ENCODE results near the gene TXNRD1.
A peak's percentile ranks its signal among the peaks of the same experiment; 100 is the strongest.
"Not testable (repeated sequence)": the region's sequence is repeated elsewhere in the genome, so short reads cannot be mapped to it uniquely, and the experiment has no call there.

Gene TXNRD1

DNA sequence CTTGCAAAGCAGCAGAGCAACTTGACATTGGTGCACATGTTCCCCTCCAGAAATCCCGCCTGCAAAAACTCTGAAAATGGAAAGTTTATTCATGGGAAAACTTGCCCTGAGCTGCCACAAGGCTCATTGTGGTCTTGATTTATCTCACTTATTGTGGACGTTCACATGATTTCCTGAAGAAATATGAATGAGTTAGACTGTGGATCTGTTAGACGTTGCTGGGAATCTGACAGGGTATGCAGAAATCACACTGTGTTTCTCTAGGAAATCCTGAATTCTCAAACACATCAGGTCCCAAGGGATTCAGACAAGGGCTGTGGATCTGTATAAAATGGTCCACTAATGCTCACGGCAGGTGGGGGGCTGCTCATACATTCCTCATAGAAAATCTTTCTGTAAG lies 160.2 kb downstream of the TXNRD1 start:
- no peak for DNase-seq

DNA sequence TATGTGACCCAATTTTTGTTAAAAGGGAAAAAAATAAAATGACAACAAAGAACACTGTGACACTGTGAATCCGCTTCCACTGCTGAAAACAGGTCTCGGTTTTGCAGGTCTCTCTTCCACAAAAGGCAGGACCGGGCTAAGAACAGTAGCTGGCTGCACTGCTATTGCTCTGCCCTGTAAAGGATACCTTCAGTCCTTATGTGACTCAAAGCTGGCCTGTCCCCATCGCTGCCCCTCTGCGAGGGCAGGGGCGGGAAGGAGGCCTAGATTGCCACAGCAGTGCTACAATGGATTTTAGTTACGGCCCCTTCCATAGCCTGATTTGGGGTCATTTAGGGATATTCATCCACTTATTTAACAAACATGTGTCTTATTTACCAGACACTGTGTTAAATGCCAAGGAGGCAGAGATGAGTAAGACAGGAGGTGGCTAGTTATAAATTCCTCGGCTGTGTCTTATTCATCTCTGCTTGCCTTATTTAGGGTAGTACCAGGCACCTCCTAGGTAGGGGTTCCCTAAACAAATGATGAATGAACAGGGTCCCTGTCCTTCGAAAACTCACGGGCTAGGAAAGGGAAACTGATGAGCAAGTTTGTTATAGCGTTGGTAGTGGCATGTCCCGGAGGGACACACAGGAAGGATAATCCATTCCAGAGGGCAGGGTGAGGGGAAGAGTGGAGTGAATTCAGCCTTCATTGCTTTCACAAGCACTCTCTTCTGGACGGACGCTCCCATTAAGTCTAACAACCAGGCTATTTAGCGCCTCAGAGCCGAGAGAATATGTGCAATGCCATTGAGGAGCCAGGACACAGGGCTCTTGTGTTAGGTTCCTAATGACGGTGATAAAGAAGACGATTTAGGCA lies 161.3 kb downstream of the TXNRD1 start:
- peak; percentile 41 for DNase-seq

DNA sequence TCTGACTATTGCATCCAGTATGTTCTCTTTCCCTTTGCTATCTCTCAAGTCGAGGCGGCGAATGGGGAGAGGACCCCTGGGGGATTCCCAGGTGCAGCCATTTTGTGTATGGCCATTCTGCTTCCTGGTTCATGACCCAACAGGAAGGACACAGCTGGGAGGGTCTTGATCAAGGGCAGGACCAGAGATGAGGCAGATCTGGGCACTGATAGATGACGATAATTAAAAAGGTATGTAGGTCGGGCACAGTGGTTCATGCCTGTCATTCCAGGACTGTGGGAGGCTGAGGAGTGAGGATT lies 161.9 kb downstream of the TXNRD1 start:
- no peak for DNase-seq

DNA sequence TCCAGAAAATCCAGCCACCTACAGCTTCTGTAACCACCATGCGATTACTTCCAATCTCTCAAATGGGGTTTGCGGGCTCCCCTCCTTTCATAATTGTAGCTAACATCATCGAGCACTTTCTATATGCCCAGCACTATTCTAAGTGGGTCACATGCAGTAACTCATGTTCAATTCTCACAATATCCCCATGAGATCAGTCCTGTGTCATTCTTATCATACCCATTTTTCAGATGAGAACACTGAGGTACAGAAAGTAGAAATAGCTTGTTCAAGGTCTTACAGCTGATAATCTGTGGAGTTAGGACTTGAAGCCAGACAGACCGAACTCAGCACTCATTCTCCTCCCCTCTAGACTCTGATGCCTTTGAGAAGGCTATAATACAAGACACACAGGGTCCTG lies 162.8 kb downstream of the TXNRD1 start:
- no peak for DNase-seq

DNA sequence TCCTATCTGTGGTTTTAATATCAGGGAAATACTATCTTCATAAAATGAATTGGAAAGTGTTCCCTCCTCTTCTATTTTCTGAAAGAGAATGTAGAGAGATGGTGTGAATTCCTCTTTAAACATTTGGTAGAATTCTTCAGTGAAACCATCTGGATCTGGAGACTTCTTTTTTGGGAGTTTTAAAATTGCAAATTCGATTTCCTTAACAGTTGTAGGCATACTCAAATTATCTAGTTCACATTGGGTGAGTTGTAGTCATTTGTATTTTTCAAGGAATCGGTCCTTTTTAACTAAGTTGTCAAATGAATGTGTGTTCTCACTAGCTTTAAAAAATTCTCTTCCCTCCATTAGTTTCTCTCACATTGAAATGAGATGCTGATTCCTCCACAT lies 165.8 kb downstream of the TXNRD1 start:
- no peak for DNase-seq

DNA sequence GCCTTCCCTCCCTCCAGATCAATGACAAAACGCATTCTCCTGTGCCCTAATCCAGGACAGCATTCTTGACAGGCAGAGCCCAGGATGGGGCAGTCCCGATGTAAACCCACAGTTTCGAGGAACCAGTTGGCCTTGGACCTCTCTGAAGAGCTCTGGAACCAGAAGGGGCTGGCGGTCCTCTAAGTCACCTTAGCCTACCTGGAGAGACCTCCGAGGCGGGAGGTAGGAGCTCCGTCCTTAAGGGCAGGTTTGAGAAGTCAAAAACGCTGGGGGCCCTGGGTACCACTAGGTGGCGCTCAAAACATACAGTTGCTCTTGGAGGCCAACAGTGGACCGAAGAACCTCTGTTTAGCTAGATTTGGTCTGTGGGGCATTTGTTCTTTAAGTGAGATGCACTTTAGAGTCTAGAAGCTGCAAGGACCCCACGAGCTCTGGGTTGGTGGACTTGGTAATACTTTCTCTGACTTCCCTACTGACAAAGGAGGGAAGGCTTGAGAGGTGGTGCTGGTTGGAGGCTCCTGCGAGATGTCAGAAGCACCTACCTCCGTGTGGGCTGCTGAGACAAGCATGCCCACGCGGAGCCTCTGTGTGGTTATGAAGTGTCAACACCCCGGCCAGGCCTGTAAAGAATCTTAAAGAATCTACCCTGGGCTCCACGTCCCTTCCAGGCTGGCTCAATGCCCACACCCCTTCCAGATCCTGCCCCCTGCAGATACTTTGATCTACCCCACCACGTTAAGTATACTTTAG lies 166.3 kb downstream of the TXNRD1 start:
- peak; percentile 60 for DNase-seq

DNA sequence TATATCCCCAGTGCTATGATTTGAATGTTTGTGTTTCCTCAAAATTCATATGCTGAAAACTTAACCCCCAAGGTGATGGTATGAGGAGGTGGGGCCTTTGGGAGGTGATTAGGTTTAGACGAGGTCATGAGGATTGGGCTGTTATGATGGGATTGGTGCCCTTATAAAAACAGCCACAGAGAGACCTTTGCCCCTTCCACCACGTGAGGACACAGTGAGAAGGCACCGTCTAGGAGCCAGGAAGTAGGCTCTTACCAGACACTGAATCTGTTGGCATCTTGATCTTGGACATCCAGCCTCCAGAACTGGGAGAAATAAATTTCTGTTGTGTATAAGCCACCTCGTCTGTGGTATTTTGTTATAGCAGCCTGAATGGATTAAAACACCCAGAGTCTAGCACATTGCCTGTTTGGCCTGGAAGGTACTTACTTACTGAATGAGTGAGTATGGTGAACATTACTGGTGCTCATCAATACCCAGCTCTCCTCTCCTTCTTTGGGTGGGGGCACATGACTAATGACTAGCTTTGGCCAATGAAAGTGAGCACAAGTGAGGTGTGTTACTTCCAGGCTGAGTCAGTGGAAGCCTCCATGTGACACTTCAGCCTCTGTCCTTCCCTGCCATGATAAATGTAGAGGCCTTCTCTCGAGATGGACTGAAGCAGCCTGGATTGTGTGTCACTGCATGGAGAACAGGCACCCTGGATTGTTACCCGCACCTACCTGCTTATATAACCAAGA lies 168.7 kb downstream of the TXNRD1 start:
- no peak for DNase-seq

DNA sequence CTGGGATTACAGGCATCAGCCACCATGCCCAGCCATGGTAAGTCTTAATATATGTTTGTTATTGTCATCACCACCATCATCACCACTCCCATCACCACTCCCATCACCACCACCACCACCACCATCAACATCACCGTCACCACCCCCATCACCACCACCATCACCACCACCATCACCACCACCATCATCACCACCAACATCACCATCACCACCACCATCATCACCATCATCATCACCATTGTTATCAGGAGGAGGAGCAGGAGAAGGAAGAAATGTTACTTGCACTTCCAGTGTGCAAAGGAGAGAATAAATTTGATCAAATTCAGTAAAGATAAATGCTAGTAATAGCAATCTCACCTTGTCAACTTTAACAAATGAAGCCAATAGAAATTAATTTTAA lies 169.9 kb downstream of the TXNRD1 start:
- no peak for DNase-seq

DNA sequence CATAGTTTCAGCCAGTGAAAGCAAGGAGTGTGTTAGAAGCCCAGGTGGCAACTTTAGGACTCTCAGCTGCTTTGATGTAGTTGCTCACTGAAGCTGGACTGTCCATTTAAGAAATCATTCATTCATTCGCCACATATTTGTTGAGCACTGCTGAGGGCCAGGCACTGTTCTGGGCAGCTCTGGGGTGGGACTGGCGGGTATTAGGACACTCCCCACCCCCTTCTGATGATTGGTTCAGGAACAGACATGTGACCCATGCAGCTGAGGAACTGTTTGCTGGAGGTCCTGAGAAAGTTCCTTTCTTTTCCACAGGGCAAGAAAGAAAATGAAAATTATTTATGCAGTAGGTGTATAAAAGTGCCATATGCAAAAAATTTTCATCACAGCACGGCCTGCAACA lies 170.9 kb downstream of the TXNRD1 start:
- DNase-seq: no peak

DNA sequence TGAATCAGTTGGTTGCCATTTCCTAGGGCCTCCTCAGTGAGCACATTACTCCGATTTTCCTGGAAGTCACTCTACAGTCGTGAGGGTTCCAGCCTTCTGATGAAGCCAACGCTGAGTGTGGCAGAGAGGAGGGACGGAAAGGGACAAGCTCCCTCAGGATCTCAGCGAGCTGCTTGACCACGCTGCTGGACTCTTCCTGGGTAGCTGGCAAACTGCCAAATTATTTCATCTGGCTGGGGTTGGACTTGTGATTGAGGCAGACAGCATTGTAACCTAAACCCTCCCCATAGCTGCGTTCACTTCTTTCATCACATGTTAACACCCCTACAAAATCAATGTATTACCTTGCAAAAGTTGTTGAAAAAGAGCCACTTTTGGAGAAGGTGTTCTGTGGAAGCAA lies 171.6 kb downstream of the TXNRD1 start:
- no peak for DNase-seq

DNA sequence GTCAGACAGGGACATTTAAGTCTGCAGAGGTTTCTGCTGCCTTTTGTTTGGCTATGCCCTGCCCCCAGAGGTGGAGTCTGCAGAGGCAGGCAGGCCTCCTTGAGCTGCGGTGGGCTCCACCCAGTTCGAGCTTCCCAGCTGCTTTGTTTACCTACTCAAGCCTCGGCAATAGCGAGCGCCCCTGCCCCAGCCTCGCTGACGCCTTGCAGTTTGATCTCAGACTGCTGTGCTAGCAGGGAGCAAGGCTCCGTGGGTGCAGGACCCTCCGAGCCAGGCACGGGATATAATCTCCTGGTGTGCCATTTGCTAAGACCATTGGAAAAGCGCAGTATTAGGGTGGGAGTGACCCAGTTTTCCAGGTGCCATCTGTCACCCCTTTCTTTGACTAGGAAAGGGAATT lies 178.5 kb downstream of the TXNRD1 start:
- not testable (repeated sequence) for DNase-seq

Data from HCEC 1CT (cell line).